Endothelial cell (in vitro differentiated cells): Measurements from ENCODE around the gene TMEM52B. TPM values are rescaled to one million over a fixed set of nuclear protein-coding genes. Genes with fewer than 3 reads are reported as not detected.

Experiments
- DNase-seq: peaks from one replicate; pipeline ENCODE4 v3.0.0; 2021; ENCODE audit warnings: low spot score
- H3K27ac Mint-ChIP-seq: one replicate; pipeline ENCODE4 v1.8.0; 2021; ENCODE audit warnings: mixed read lengths, inconsistent platforms; ENCODE audit not compliant: unreplicated experiment
- H3K27me3 Mint-ChIP-seq: one replicate; pipeline ENCODE4 v1.8.0; 2021; ENCODE audit warnings: mild to moderate bottlenecking, moderate library complexity, mixed read lengths, inconsistent platforms; ENCODE audit not compliant: unreplicated experiment
- H3K36me3 Mint-ChIP-seq: one replicate; pipeline ENCODE4 v1.8.0; 2021; ENCODE audit warnings: mild to moderate bottlenecking, low read depth, mixed read lengths, inconsistent platforms; ENCODE audit not compliant: unreplicated experiment
- H3K4me1 Mint-ChIP-seq: one replicate; pipeline ENCODE4 v1.8.0; 2021; ENCODE audit warnings: mild to moderate bottlenecking, mixed read lengths, inconsistent platforms; ENCODE audit not compliant: unreplicated experiment
- H3K4me3 Mint-ChIP-seq: one replicate; pipeline ENCODE4 v1.8.0; 2021; ENCODE audit warnings: mild to moderate bottlenecking, mixed read lengths, inconsistent platforms; ENCODE audit not compliant: unreplicated experiment
- H3K9me3 Mint-ChIP-seq: one replicate; pipeline ENCODE4 v1.8.0; 2021; ENCODE audit warnings: mixed read lengths, inconsistent platforms; ENCODE audit not compliant: unreplicated experiment
- CTCF ChIP-seq: fragments of 200-600 bp; sonication (generic); IDR thresholded peaks from one replicate; pipeline ENCODE4 v1.5.0; 2021; ENCODE audit warnings: antibody characterized with exemption; ENCODE audit not compliant: unreplicated experiment
- total RNA-seq: library from RNA; stranded (reverse); fragmentation: NEBNext Ultra II Directional; extraction: Animal tissue kit (Norgen Biotek cat#: 25700); gene quantifications from one replicate; pipeline ENCODE4 v1.2.1, GENCODE V29; 2021; ENCODE audit not compliant: unreplicated experiment

TMEM52B gene
- total RNA-seq, 1 donor from 2014 or later = not detected

- no peaks in the 10 kb centered on the region for H3K4me1 Mint-ChIP-seq
- DNase-seq = no peak
- H3K36me3 Mint-ChIP-seq = no peaks in the 10 kb centered on the region
- H3K27me3 Mint-ChIP-seq = no peaks in the 10 kb centered on the region
- H3K27ac Mint-ChIP-seq = no peak overlapping the region
- H3K9me3 Mint-ChIP-seq = no peaks in the 10 kb centered on the region
- TF ChIP-seq CTCF = no peak
- H3K4me3 Mint-ChIP-seq = no peak overlapping the region
These were observed 18.0 kb upstream of the TMEM52B start for GRCh38 chr12:10160617-10161385.

- no peaks in the 10 kb centered on the region for H3K36me3 Mint-ChIP-seq
- TF ChIP-seq CTCF = no peak
- no peaks in the 10 kb centered on the region for H3K4me1 Mint-ChIP-seq
- no peaks in the 10 kb centered on the region for H3K9me3 Mint-ChIP-seq
- DNase-seq = no peak
- H3K27ac Mint-ChIP-seq = no peak overlapping the region
- H3K4me3 Mint-ChIP-seq = no peak overlapping the region
- H3K27me3 Mint-ChIP-seq = no peaks in the 10 kb centered on the region
These were observed 15.7 kb upstream of the TMEM52B start for GRCh38 chr12:10163084-10163483.

- no peak overlapping the region for H3K4me3 Mint-ChIP-seq
- no peaks in the 10 kb centered on the region for H3K9me3 Mint-ChIP-seq
- H3K4me1 Mint-ChIP-seq = no peaks in the 10 kb centered on the region
- H3K27ac Mint-ChIP-seq = no peak overlapping the region
- DNase-seq = no peak
- no peaks in the 10 kb centered on the region for H3K36me3 Mint-ChIP-seq
- H3K27me3 Mint-ChIP-seq = no peaks in the 10 kb centered on the region
- TF ChIP-seq CTCF = no peak
These were observed 13.4 kb upstream of the TMEM52B start for GRCh38 chr12:10165421-10165820.

GRCh38 chr12:10167599-10167998 is 11.2 kb upstream of the TMEM52B start:
- H3K27me3 Mint-ChIP-seq = no peaks in the 10 kb centered on the region
- TF ChIP-seq CTCF = no peak
- no peak for DNase-seq
- H3K36me3 Mint-ChIP-seq = no peaks in the 10 kb centered on the region
- H3K27ac Mint-ChIP-seq = no peak overlapping the region
- no peaks in the 10 kb centered on the region for H3K9me3 Mint-ChIP-seq
- H3K4me3 Mint-ChIP-seq = no peak overlapping the region
- H3K4me1 Mint-ChIP-seq = no peaks in the 10 kb centered on the region

GRCh38 chr12:10169104-10169503 is 9.7 kb upstream of the TMEM52B start:
- Mint-ChIP-seq H3K27ac (no peak overlapping the region), H3K4me1 (no peaks in the 10 kb centered on the region), H3K27me3 (no peaks in the 10 kb centered on the region), H3K4me3 (no peak overlapping the region), H3K9me3 (no peaks in the 10 kb centered on the region), H3K36me3 (no peaks in the 10 kb centered on the region)
- no peak for DNase-seq
- no peak for TF ChIP-seq CTCF
